H1 (cell line): Measurements from ENCODE around the gene GALNT17. TPM values are rescaled to one million over a fixed set of nuclear protein-coding genes. Genes with fewer than 3 reads are reported as not detected.
"Not testable (repeated sequence)": the region's sequence is repeated elsewhere in the genome, so short reads cannot be mapped to it uniquely, and the experiment has no call there.

Experiments used
- CTCF ChIA-PET: fragments of 300-600 bp; sonication (Branson Sonifier 250); formaldehyde crosslinking; loops from one replicate; lab custom pipeline; 2021; ENCODE audit not compliant: partially characterized antibody; lab: Charles Lee
- POLR2A ChIA-PET: fragments of 300-600 bp; sonication (Branson Sonifier 250); formaldehyde crosslinking; loops from one replicate; lab custom pipeline; 2021; ENCODE audit warnings: inconsistent platforms; ENCODE audit not compliant: partially characterized antibody; lab: Charles Lee
- DNase-seq, 2 experiments: peaks; one replicate each; pipeline versions ENCODE4 v3.0.0 to v3.0.0-alpha.2; 2010 to 2022; ENCODE audit warnings: low spot score in 2 of 2, low read depth in 1 of 2, mixed read lengths in 1 of 2
- FAIRE-seq: peaks from 2 replicates; lab custom pipeline; 2011; peaks lifted over from hg19 to GRCh38; lab: Jason Lieb, UNC
- H2AFZ ChIP-seq: 2 replicates; pipeline ENCODE4 v1.8.1; 2012; ENCODE audit warnings: low read length, inconsistent platforms
- H2AK5ac ChIP-seq: 2 replicates; pipeline ENCODE4 v1.6.1; 2013; ENCODE audit warnings: low read depth, low read length
- H2BK120ac ChIP-seq: replicated peaks from 2 replicates; pipeline ENCODE3; 2013; ENCODE audit warnings: low read depth, low read length, inconsistent platforms
- H2BK12ac ChIP-seq: 2 replicates; pipeline ENCODE4 v1.6.1; 2013; ENCODE audit warnings: low read depth, low read length
- H2BK15ac ChIP-seq: 2 replicates; pipeline ENCODE4 v1.6.1; 2013; ENCODE audit warnings: low read length
- H2BK20ac ChIP-seq: 2 replicates; pipeline ENCODE4 v1.6.1; 2013; ENCODE audit warnings: low read length
- H2BK5ac ChIP-seq: 2 replicates; pipeline ENCODE4 v1.6.1; 2013; ENCODE audit warnings: low read depth, low read length
- H3K14ac ChIP-seq: 2 replicates; pipeline ENCODE4 v1.6.1; 2013; ENCODE audit warnings: inconsistent platforms; ENCODE audit not compliant: insufficient read length
- H3K18ac ChIP-seq: 2 replicates; pipeline ENCODE4 v1.6.1; 2013; ENCODE audit warnings: low read length; ENCODE audit errors: extremely low read depth
- H3K23ac ChIP-seq: 2 replicates; pipeline ENCODE4 v1.6.1; 2013; ENCODE audit warnings: inconsistent platforms; ENCODE audit not compliant: insufficient read length
- H3K23me2 ChIP-seq: 2 replicates; pipeline ENCODE4 v1.6.1; 2013; ENCODE audit warnings: low read depth, low read length
- H3K27ac ChIP-seq: 2 replicates; pipeline ENCODE4 v1.6.1; 2011; ENCODE audit warnings: low read depth, low read length, inconsistent platforms
- H3K27me3 ChIP-seq, 4 experiments: replicated peaks in 1 of 4; 1 replicate in 1 of 4; 2 replicates in 3 of 4; pipeline versions ENCODE4 v1.6.1 to v1.8.1; 2011 to 2013; ENCODE audit warnings: low read length in 3 of 4, mild to moderate bottlenecking in 3 of 4, inconsistent platforms in 2 of 4, mixed read lengths in 2 of 4, moderate library complexity in 1 of 4; ENCODE audit not compliant: control insufficient read depth in 3 of 4, insufficient read depth in 3 of 4; ENCODE audit errors: extremely low read depth in 1 of 4
- H3K36me3 ChIP-seq, 4 experiments: 2 replicates each; pipeline versions ENCODE4 v1.6.1 to v1.8.1; 2011 to 2013; ENCODE audit warnings: mild to moderate bottlenecking in 4 of 4, low read length in 3 of 4, moderate library complexity in 2 of 4, control low read depth in 1 of 4, inconsistent platforms in 1 of 4; ENCODE audit not compliant: insufficient read depth in 4 of 4, control insufficient read depth in 2 of 4
- H3K4ac ChIP-seq: replicated peaks from 2 replicates; pipeline ENCODE3; 2013; ENCODE audit warnings: low read length, low read depth, mixed read lengths, inconsistent platforms; ENCODE audit not compliant: insufficient read length
- H3K4me1 ChIP-seq, 4 experiments: replicated peaks in 1 of 4; 1 replicate in 1 of 4; 2 replicates in 3 of 4; pipeline versions ENCODE4 v1.6.1 to v1.8.1; 2011 to 2013; ENCODE audit warnings: low read length in 3 of 4, inconsistent platforms in 2 of 4, mixed read lengths in 1 of 4; ENCODE audit not compliant: insufficient read depth in 4 of 4, control insufficient read depth in 3 of 4
- H3K4me2 ChIP-seq, 2 experiments: 2 replicates each; pipeline versions ENCODE4 v1.6.1 to v1.8.1; 2011 to 2013; ENCODE audit warnings: low read depth in 2 of 2, low read length in 2 of 2, control low read depth in 1 of 2, inconsistent platforms in 1 of 2, mild to moderate bottlenecking in 1 of 2; ENCODE audit not compliant: insufficient read depth in 1 of 2
- H3K4me3 ChIP-seq, 4 experiments: fragments of 200-600, 300-600 bp in 1 of 4; sonication (generic), shearing (Covaris generic), sonication (Bioruptor Twin) in 1 of 4; 2 replicates each; pipeline versions ENCODE4 v1.5.1 to v1.8.1; 2011 to 2016; ENCODE audit warnings: low read length in 4 of 4, low read depth in 3 of 4, control low read depth in 2 of 4, inconsistent platforms in 2 of 4, mild to moderate bottlenecking in 2 of 4, mixed read lengths in 1 of 4, moderate library complexity in 1 of 4; ENCODE audit not compliant: insufficient read depth in 2 of 4; ENCODE audit errors: extremely low read depth in 1 of 4
- H3K56ac ChIP-seq: replicated peaks from 2 replicates; pipeline ENCODE3; 2013; ENCODE audit warnings: low read depth, mild to moderate bottlenecking, mixed read lengths, low read length, inconsistent platforms; ENCODE audit not compliant: insufficient read length
- H3K79me1 ChIP-seq: 2 replicates; pipeline ENCODE4 v1.6.1; 2013; ENCODE audit warnings: low read depth, low read length, control low read depth
- H3K79me2 ChIP-seq, 2 experiments: 2 replicates each; pipeline versions ENCODE4 v1.6.1 to v1.8.1; 2012 to 2013; ENCODE audit warnings: low read length in 2 of 2, mild to moderate bottlenecking in 2 of 2, inconsistent platforms in 1 of 2; ENCODE audit not compliant: insufficient read depth in 2 of 2, control insufficient read depth in 1 of 2
- H3K9ac ChIP-seq, 4 experiments: replicated peaks in 1 of 4; 1 replicate in 1 of 4; 2 replicates in 3 of 4; pipeline versions ENCODE4 v1.6.1 to v1.8.1; 2011 to 2013; ENCODE audit warnings: low read depth in 3 of 4, low read length in 3 of 4, control low read depth in 2 of 4, mild to moderate bottlenecking in 2 of 4, moderate library complexity in 2 of 4, inconsistent platforms in 1 of 4; ENCODE audit errors: extremely low read depth in 1 of 4
- H3K9me3 ChIP-seq, 2 experiments: 2 replicates each; pipeline versions ENCODE4 v1.6.1 to v1.8.1; 2012 to 2013; ENCODE audit warnings: mild to moderate bottlenecking in 2 of 2, moderate library complexity in 2 of 2, control low read depth in 1 of 2, inconsistent platforms in 1 of 2, low read depth in 1 of 2, low read length in 1 of 2, mixed read lengths in 1 of 2; ENCODE audit not compliant: insufficient read depth in 2 of 2
- H4K20me1 ChIP-seq, 2 experiments: replicated peaks in 1 of 2; 2 replicates each; pipeline versions ENCODE3 to v1.8.1; 2011 to 2013; ENCODE audit warnings: inconsistent platforms in 2 of 2, low read length in 2 of 2, mild to moderate bottlenecking in 1 of 2; ENCODE audit not compliant: insufficient read depth in 2 of 2, control insufficient read depth in 1 of 2
- H4K5ac ChIP-seq: 2 replicates; pipeline ENCODE4 v1.6.1; 2013; ENCODE audit warnings: low read length, low read depth, mixed read lengths, inconsistent platforms; ENCODE audit not compliant: insufficient read length
- H4K8ac ChIP-seq: 2 replicates; pipeline ENCODE4 v1.8.0; 2013; ENCODE audit warnings: mild to moderate bottlenecking, moderate library complexity, low read length, inconsistent platforms; ENCODE audit not compliant: insufficient read depth; ENCODE audit errors: extremely low read depth
- H4K91ac ChIP-seq: replicated peaks from 2 replicates; pipeline ENCODE3; 2013; ENCODE audit warnings: low read length, mixed read lengths, inconsistent platforms; ENCODE audit not compliant: insufficient read length
- WGBS, 2 experiments: shearing (Covaris generic) in 1 of 2; methylation state at CpG; one replicate each; pipeline versions ENCODE4 v1.1.6 to v1.1.7; 2013 to 2015; ENCODE audit warnings: low lambda C conversion rate in 2 of 2, mixed read lengths in 2 of 2, inconsistent platforms in 1 of 2, low coverage in 1 of 2, missing lambda C conversion rate in 1 of 2; ENCODE audit not compliant: insufficient replicate concordance in 2 of 2, insufficient coverage in 1 of 2, insufficient read length in 1 of 2; ENCODE audit errors: extremely low coverage in 1 of 2, missing lambda C conversion rate in 1 of 2; 5-methylcytosine and 5-hydroxymethylcytosine counted together
- polyA plus RNA-seq, 7 experiments: library from polyadenylated mRNA; depleted of rRNA in 3 of 7; stranded (reverse) in 5 of 7; unstranded in 2 of 7; fragments of >200 nt in 5 of 7; fragments of 200-250 nt in 2 of 7; gene quantifications; 1 replicate in 5 of 7; 2 replicates in 1 of 7; 4 replicates in 1 of 7; pipeline versions ENCODE4 v1.2.1 to v1.2.3, GENCODE V29; 2011 to 2013; ENCODE audit warnings: missing spikeins in 2 of 7, mixed read lengths in 2 of 7
- total RNA-seq: library from RNA; stranded (reverse); fragmentation: NEBNext Ultra II Directional; extraction: Animal tissue kit (Norgen Biotek cat#: 25700); gene quantifications from 2 replicates; pipeline ENCODE4 v1.2.1, GENCODE V29; 2021

The GALNT17 gene
- total and polyA plus RNA-seq, 2 of the 8 experiments (the other 6 are each of a cell fraction or from before 2014, with no cell fraction given): 37.7 to 47.0 TPM

DNA sequence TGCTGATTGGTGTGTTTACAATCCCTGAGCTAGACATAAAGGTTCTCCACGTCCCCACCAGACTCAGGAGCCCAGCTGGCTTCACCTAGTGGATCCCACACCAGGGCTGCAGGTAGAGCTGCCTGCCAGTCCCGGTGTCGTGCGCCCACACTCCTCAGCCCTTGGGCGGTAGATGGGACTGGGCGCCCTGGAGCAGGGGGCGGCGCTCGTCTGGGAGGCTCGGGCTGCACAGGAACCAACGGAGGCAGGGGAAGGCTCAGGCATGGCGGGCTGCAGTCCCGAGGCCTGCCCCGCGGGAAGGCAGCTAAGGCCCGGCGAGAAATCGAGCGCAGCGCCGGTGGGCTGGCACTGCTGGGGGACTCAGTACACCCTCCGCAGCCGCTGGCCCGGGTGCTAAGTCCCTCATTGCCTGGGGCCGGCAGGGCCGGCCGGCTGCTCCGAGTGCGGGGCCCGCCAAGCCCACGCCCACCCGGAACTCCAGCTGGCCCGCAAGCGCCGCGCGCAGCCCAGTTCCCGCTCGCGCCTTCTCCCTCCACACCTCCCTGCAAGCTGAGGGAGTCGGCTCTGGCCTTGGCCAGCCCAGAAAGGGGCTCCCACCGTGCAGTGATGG lies 606.1 kb downstream of the GALNT17 start:
- H2AK5ac ChIP-seq, H4K5ac ChIP-seq, H4K91ac ChIP-seq, H2BK5ac ChIP-seq, H3K4me2 ChIP-seq, H2BK15ac ChIP-seq, H3K14ac ChIP-seq, H3K9me3 ChIP-seq, H2BK12ac ChIP-seq, H3K4me3 ChIP-seq, H3K23ac ChIP-seq, H3K79me1 ChIP-seq, H3K9ac ChIP-seq, H2BK120ac ChIP-seq, H4K20me1 ChIP-seq, H3K23me2 ChIP-seq, H3K4ac ChIP-seq, H3K18ac ChIP-seq, H3K27me3 ChIP-seq, H3K56ac ChIP-seq, POLR2A ChIA-PET, H2AFZ ChIP-seq, H2BK20ac ChIP-seq, H3K27ac ChIP-seq, H3K36me3 ChIP-seq, DNase-seq, FAIRE-seq, H4K8ac ChIP-seq, H3K79me2 ChIP-seq: not testable (repeated sequence)
- H3K4me1 ChIP-seq: peaks cover 4 to 13% (median 6%) of the 10 kb centered on the region in 4 experiments
- WGBS, 2 experiments: 87% methylated on average over 15 of the region's 42 CpGs; no CpG with 5 or more reads in 1 of the 2 experiments
- CTCF ChIA-PET: interaction anchor here (1.8 to 2.4 kb wide), 2 partner anchors 681 to 909 kb away, joined by 4 to 10 read pairs; no protein-coding TSS in a partner anchor
